ENCODE results near the gene ADAM33. TPM values are rescaled to one million over a fixed set of nuclear protein-coding genes. Genes with fewer than 3 reads are reported as not detected.
A peak's percentile ranks its signal among the peaks of the same experiment; 100 is the strongest.

Gene ADAM33
- total RNA-seq, 1 experiment from 2014 or later = not detected

GRCh38 chr20:3710703-3711483, 29.1 kb upstream of the ADAM33 start:
- Histone ChIP-seq H3K4me1 (ENCODE audit: control insufficient read depth in 1 of 2, insufficient read depth in 2 of 2, low read length in 2 of 2) (peaks cover 0 to 13% of the 10 kb centered on the region in 2 experiments; a peak in 3 of 4 replicates), H3K9me3 (ENCODE audit: control insufficient read depth in 1 of 2, insufficient read depth in 1 of 2, low read depth in 1 of 2, low read length in 2 of 2) (no peaks in the 10 kb centered on the region), H3K9ac (ENCODE audit: low read length) (no peak overlapping the region), H3K27me3 (ENCODE audit: insufficient read depth, low read length) (no peaks in the 10 kb centered on the region), H4K20me1 (ENCODE audit: insufficient read depth) (no peaks in the 10 kb centered on the region), H3K9me2 (ENCODE audit: insufficient read depth) (no peaks in the 10 kb centered on the region), H3K4me2 (ENCODE audit: low read length) (peak overlapping the region; percentile 5; the same call in 1 of the 2 replicates), H2AFZ (ENCODE audit: low read depth, low read length, poor library complexity, severe bottlenecking) (no peak overlapping the region), H3K79me2 (ENCODE audit: insufficient read depth, low read length) (no peaks in the 10 kb centered on the region), H3K4me3 (replicated peaks in 1 of 2; ENCODE audit: low read depth in 1 of 2, low read length in 2 of 2) (no peak overlapping the region), H3K27ac (ENCODE audit: low read depth, low read length) (no peak overlapping the region), H3K36me3 (ENCODE audit: control insufficient read depth in 1 of 2, insufficient read depth in 2 of 2, low read length in 2 of 2) (no peaks in the 10 kb centered on the region)
- peak; percentile 16 for DNase-seq (ENCODE audit: low read depth, low spot score)
- CTCF ChIA-PET = interaction anchor here (0.6 to 2.7 kb wide), 23 partner anchors 9 to 1000 kb away, joined by 3 to 69 read pairs (median 5); partner anchors contain the start of genes ADISSP, CENPB and SPEF1
- TF ChIP-seq SRF (IDR thresholded peaks at IDR 0.05; ENCODE audit: low read depth) (no peak), JUND (IDR thresholded peaks at IDR 0.05) (no peak), RAD21 (IDR thresholded peaks at IDR 0.05; ENCODE audit: low read depth) (peak; percentile 84), ZBTB33 (IDR thresholded peaks at IDR 0.05; ENCODE audit: extremely low read depth, insufficient replicate concordance, low read length) (peak; percentile 15), CEBPB (IDR thresholded peaks at IDR 0.05; ENCODE audit: low read depth) (no peak), YY1 (IDR thresholded peaks at IDR 0.05; ENCODE audit: extremely low read depth, insufficient replicate concordance, low read depth, low read length) (peak; percentile 43)
- TF ChIP-seq, protein P1, sequence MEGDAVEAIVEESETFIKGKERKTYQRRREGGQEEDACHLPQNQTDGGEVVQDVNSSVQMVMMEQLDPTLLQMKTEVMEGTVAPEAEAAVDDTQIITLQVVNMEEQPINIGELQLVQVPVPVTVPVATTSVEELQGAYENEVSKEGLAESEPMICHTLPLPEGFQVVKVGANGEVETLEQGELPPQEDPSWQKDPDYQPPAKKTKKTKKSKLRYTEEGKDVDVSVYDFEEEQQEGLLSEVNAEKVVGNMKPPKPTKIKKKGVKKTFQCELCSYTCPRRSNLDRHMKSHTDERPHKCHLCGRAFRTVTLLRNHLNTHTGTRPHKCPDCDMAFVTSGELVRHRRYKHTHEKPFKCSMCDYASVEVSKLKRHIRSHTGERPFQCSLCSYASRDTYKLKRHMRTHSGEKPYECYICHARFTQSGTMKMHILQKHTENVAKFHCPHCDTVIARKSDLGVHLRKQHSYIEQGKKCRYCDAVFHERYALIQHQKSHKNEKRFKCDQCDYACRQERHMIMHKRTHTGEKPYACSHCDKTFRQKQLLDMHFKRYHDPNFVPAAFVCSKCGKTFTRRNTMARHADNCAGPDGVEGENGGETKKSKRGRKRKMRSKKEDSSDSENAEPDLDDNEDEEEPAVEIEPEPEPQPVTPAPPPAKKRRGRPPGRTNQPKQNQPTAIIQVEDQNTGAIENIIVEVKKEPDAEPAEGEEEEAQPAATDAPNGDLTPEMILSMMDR (IDR thresholded peaks at IDR 0.05 in 2 of 3, conservative IDR thresholded peaks at IDR 0.05 in 1 of 3; ENCODE audit: borderline replicate concordance in 1 of 3, insufficient read depth in 1 of 3, low read depth in 2 of 3, low read length in 2 of 3) = peak; percentile 93 to 99 (median 96)
- POLR2A ChIA-PET = interaction anchor here (1.0 kb wide), 1 partner anchor 34 kb away, joined by 3 read pairs; no protein-coding TSS in a partner anchor
- RAD21 ChIA-PET (ENCODE audit: low non-redundant PET in 1 of 2, low total read pairs in 2 of 2, uncharacterized antibody in 2 of 2, unreplicated experiment in 2 of 2) = interaction anchor here (0.7 to 1.6 kb wide), 4 partner anchors 34 to 147 kb away, joined by 3 to 10 read pairs (median 6); no protein-coding TSS in a partner anchor
- peak; percentile 84 for ATAC-seq
- BruUV-seq (replicated peaks) = no TSS peak
- intact Hi-C loops (cut with micrococcal nuclease) = loop anchor here (1.0 kb wide), 2 partner anchors 35 to 148 kb away; no protein-coding TSS in a partner anchor

Measured in HCT116 (cell line).